H1 (cell line): ENCODE data around the gene HHAT. TPM values are rescaled to one million over a fixed set of nuclear protein-coding genes. Genes with fewer than 3 reads are reported as not detected.

ENCODE experiments used
- CBX5 ChIP-seq: fragments of 300-800, 300-1000 bp; sonication (generic); IDR thresholded peaks from 2 replicates; pipeline ENCODE4 v1.7.1; 2016; ENCODE audit warnings: antibody characterized with exemption, low read length, low read depth
- CTBP2 ChIP-seq: IDR thresholded peaks from 2 replicates; pipeline ENCODE4 v1.7.0; 2011; ENCODE audit warnings: borderline replicate concordance, mild to moderate bottlenecking, moderate library complexity, mixed read lengths, low read length; ENCODE audit not compliant: insufficient read depth, insufficient read length
- HDAC6 ChIP-seq: IDR thresholded peaks from one replicate; pipeline ENCODE4 v1.7.1; 2012; ENCODE audit warnings: low read depth, mild to moderate bottlenecking, inconsistent platforms, low read length, moderate library complexity
- TCF12 ChIP-seq: IDR thresholded peaks from 2 replicates; pipeline ENCODE4 v1.6.1; 2011; ENCODE audit warnings: low read depth, mild to moderate bottlenecking, low read length
- polyA plus RNA-seq, 7 experiments: library from polyadenylated mRNA; depleted of rRNA in 3 of 7; stranded (reverse) in 5 of 7; unstranded in 2 of 7; fragments of >200 nt in 5 of 7; fragments of 200-250 nt in 2 of 7; gene quantifications; 1 replicate in 5 of 7; 2 replicates in 1 of 7; 4 replicates in 1 of 7; pipeline versions ENCODE4 v1.2.1 to v1.2.3, GENCODE V29; 2011 to 2013; ENCODE audit warnings: missing spikeins in 2 of 7, mixed read lengths in 2 of 7
- total RNA-seq: library from RNA; stranded (reverse); fragmentation: NEBNext Ultra II Directional; extraction: Animal tissue kit (Norgen Biotek cat#: 25700); gene quantifications from 2 replicates; pipeline ENCODE4 v1.2.1, GENCODE V29; 2021

Gene HHAT
- total and polyA plus RNA-seq, 2 of the 8 experiments (the other 6 are each of a cell fraction or from before 2014, with no cell fraction given), result 0.15 to 0.51 TPM

- no peak for TF ChIP-seq HDAC6
- no peak for TF ChIP-seq TCF12
- no peak for TF ChIP-seq CBX5
- TF ChIP-seq CTBP2, result no peak
These were observed 244.4 kb downstream of the HHAT start (continued) for GRCh38 chr1:210573141-210573540.
